ENCODE measurements around the gene RHEX. TPM values are rescaled to one million over a fixed set of nuclear protein-coding genes. Genes with fewer than 3 reads are reported as not detected.
"Not testable (repeated sequence)": the region's sequence is repeated elsewhere in the genome, so short reads cannot be mapped to it uniquely, and the experiment has no call there.

The RHEX gene
- total RNA-seq, 2 donors from 2014 or later, result 3.9 TPM; not detected in 1

DNA sequence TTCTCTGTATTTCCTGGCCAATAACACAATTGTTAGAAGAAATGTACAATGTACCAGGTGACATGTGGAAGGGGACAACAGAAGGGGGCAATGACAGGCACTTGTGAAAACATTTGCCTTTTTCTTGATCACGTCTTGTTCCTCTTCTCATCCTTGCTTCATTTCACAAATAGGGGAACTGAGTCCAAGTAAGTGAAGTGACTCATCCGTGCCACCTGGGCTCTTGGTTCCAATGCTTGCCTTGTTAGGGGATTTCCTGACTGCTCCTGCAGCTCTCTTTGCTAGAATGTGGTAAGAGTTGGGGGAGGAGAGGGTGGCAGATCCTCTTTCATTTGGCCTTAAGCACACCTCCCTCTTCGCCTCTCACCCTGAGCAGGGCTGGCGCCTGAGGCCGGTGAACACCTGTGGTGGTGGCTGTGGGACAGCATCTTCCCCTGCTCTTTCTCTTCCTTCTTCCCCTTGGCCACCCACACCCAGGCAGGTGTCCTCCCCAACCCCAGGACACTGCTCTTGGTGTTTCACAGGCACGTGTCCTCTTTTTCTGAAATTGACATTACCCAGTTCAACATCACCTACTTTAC is 2.2 kb upstream of the RHEX start:
- TF ChIP-seq POLR2A (IDR thresholded peaks at IDR 0.05) (no peak), POLR2AphosphoS5 (IDR thresholded peaks at IDR 0.05) (no peak)
- TF ChIP-seq, protein P1, sequence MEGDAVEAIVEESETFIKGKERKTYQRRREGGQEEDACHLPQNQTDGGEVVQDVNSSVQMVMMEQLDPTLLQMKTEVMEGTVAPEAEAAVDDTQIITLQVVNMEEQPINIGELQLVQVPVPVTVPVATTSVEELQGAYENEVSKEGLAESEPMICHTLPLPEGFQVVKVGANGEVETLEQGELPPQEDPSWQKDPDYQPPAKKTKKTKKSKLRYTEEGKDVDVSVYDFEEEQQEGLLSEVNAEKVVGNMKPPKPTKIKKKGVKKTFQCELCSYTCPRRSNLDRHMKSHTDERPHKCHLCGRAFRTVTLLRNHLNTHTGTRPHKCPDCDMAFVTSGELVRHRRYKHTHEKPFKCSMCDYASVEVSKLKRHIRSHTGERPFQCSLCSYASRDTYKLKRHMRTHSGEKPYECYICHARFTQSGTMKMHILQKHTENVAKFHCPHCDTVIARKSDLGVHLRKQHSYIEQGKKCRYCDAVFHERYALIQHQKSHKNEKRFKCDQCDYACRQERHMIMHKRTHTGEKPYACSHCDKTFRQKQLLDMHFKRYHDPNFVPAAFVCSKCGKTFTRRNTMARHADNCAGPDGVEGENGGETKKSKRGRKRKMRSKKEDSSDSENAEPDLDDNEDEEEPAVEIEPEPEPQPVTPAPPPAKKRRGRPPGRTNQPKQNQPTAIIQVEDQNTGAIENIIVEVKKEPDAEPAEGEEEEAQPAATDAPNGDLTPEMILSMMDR (IDR thresholded peaks at IDR 0.05), result no peak
- no peak overlapping the region for H3K4me3 ChIP-seq
- no peaks in the 10 kb centered on the region for H3K4me1 ChIP-seq (replicated peaks)
- 75% methylated on average over 6 of the region's 6 CpGs for WGBS
- no peak for DNase-seq (ENCODE audit: low spot score)
- H3K9me3 ChIP-seq, result no peaks in the 10 kb centered on the region
- intact Hi-C loops (cut with DNase I), result no loop called here
- H3K36me3 ChIP-seq, result no peaks in the 10 kb centered on the region
- no peaks in the 10 kb centered on the region for H3K27me3 ChIP-seq (replicated peaks; ENCODE audit: insufficient read depth)
- no peak overlapping the region for H3K27ac ChIP-seq

DNA sequence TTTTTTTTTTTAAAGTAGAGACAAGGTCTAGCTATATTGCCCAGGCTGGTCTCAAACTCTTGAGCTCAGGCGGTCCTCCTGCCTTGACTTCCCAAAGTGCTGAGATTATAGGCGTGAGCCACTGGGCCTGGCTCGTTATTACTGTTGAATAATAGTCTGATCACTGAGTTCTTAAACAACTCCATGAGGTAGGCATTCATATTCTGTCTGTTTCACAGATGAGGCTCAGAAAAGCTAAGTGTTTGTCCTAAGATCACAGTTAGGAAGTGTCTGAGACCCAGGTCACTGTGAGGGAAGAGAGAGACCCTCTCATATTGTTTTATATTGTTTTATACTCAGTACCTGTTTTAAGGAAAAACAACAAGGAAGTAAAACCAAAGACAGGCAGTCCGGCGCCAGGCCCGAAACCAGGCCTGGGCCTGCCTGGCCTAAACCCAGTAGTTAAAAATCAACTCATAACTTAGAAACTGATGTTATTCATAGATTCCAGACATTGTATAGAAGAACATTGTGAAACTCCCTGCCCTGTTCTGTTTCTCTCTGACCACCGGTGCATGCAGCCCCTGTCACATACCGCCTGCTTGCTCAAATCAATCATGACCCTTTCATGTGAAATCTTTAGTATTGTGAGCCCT is 625 bp upstream of the RHEX start:
- intact Hi-C loops (cut with DNase I); H3K27ac ChIP-seq: not testable (repeated sequence)
- WGBS, result 86% methylated on average over 6 of the region's 8 CpGs

DNA sequence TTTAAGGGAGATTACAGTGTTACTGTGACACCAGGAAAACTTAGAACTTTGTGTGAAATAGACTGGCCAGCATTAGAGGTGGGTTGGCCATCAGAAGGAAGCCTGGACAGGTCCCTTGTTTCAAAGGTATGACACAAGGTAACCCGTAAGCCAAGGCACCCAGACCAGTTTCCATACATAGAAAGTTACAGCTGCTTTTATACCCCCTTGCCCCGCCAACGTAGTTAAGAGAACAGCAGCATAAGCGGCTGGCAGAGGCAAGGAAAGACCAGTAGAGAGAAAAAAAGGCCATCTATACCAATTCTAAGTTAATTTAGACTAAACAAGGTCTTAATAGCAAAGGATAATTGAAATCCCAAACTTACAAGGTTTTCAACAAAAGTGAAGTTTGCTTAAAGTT is 643 bp downstream of the RHEX start:
- DNase-seq (ENCODE audit: low spot score); H3K4me3 ChIP-seq; H3K4me1 ChIP-seq (replicated peaks); H3K27ac ChIP-seq; H3K36me3 ChIP-seq; H3K27me3 ChIP-seq (replicated peaks; ENCODE audit: insufficient read depth); intact Hi-C loops (cut with DNase I); H3K9me3 ChIP-seq: not testable (repeated sequence)
- 95% methylated on average over 4 of the region's 4 CpGs for WGBS

More for the DNA sequence above, 625 bp upstream of the RHEX start:
- DNase-seq (ENCODE audit: low spot score); H3K4me3 ChIP-seq; H3K27me3 ChIP-seq (replicated peaks; ENCODE audit: insufficient read depth); H3K36me3 ChIP-seq; H3K4me1 ChIP-seq (replicated peaks); H3K9me3 ChIP-seq: not testable (repeated sequence)

DNA sequence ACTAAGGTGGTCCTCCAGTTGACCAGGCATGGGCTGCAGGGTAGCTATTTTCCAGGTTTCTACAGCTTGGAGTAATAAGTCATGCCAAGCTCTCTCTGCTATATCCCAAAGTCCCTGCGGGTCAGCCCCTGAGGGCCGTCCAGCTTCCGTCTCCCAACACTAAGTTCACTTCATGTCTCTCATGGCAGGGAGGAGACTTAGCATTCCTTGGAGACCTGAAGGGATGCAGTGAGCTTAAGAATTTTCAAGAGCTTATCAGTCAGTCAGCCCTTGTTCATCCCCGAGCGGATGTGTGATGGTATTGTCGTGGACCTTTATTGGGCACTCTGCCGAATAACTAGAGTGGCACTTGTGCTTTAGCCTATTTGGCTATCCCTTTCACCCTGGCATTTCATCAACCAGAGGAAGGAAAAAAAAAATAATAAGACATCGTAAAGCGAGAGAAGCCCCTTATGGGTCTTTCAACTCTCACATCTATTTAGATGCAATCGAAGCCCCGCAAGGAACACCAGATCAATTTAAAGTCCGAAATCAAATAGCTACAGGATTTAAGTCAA is 2.2 kb downstream of the RHEX start:
- intact Hi-C loops (cut with DNase I); H3K4me1 ChIP-seq (replicated peaks); H3K9me3 ChIP-seq; H3K4me3 ChIP-seq; H3K36me3 ChIP-seq; H3K27ac ChIP-seq; H3K27me3 ChIP-seq (replicated peaks; ENCODE audit: insufficient read depth); DNase-seq (ENCODE audit: low spot score): not testable (repeated sequence)
- 93% methylated on average over 12 of the region's 12 CpGs for WGBS

DNA sequence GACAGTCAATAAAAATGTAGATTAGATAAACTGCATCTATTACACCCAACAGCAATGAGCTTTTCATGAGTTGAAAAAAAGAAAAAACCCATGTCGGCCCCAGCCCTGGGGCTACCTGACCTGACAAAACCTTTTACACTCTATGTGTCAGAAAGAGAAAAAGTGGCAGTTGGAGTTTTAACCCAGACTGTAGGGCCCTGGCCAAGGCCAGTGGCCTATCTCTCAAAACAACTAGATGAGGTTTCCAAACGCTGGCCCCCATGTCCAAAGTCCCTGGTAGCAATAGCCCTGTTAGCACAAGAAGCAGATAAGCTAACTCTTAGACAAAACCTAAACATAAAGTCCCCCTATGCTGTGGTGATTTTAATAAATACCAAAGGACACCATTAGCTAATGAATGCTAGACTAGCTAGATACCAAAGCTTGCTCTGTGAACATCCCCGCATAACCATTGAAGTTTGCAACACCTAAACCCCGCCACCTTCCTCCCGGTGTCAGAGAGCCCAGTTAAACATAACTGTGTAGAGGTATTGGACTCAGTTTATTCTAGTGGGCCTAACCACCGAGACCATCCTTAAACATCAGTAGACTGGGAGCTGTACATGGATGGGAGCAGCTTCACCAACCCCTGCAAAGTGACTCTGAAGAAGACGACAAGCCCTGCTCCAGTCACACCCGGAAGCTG is 2.8 kb downstream of the RHEX start:
- intact Hi-C loops (cut with DNase I); H3K27ac ChIP-seq; DNase-seq (ENCODE audit: low spot score); H3K9me3 ChIP-seq; H3K4me3 ChIP-seq; H3K27me3 ChIP-seq (replicated peaks; ENCODE audit: insufficient read depth); H3K36me3 ChIP-seq; H3K4me1 ChIP-seq (replicated peaks): not testable (repeated sequence)
- 94% methylated on average over 8 of the region's 8 CpGs for WGBS

DNA sequence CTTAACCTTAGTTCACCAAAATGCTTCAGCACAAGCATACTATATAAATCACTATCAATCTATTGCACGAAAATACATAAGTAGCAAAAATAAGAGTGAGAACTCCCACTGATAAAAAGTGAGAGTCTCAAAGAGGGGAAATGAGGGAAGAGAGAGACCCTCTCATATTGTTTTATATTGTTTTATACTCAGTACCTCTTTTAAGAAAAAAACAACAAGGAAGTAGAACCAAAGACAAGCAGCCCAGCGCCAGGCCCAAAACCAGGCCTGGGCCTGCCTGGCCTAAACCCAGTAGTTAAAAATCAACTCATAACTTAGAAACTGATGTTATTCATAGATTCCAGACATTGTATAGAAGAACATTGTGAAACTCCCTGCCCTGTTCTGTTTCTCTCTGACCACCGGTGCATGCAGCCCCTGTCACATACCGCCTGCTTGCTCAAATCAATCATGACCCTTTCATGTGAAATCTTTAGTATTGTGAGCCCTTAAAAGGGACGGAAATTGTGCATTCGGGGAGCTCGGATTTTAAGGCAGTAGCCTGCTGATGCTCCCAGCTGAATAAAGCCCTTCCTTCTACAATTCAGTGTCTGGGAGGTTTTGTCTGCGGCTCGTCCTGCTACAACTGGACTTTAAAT is 5.4 kb downstream of the RHEX start:
- H3K36me3 ChIP-seq; H3K9me3 ChIP-seq; H3K4me3 ChIP-seq; H3K27ac ChIP-seq; DNase-seq (ENCODE audit: low spot score); H3K4me1 ChIP-seq (replicated peaks); intact Hi-C loops (cut with DNase I); H3K27me3 ChIP-seq (replicated peaks; ENCODE audit: insufficient read depth): not testable (repeated sequence)
- WGBS, result 99% methylated on average over 7 of the region's 9 CpGs

DNA sequence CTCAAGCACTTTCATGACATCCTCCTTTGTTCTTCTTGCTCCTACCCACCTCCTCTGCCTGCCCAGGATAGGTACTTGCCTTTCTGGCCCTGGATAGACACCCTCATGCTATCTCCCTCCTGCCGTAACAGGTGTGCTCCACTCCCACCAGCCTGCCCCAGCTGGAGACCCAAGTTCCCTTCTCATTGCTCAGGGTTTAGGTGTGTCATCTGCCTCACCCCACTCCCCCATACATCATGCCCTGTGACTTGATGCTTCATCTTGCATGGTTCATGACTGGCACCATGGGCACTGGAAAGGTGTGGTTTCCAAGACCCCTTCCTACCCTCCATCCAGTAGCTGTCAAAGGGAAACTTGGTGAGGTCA is 5.9 kb downstream of the RHEX start:
- Histone ChIP-seq H3K4me1 (replicated peaks) (no peaks in the 10 kb centered on the region), H3K9me3 (no peaks in the 10 kb centered on the region), H3K27me3 (replicated peaks; ENCODE audit: insufficient read depth) (no peaks in the 10 kb centered on the region), H3K36me3 (no peaks in the 10 kb centered on the region), H3K4me3 (no peak overlapping the region), H3K27ac (no peak overlapping the region)
- intact Hi-C loops (cut with DNase I), result no loop called here
- 100% methylated on average over 1 of the region's 1 CpG for WGBS
- no peak for DNase-seq (ENCODE audit: low spot score)
- TF ChIP-seq, protein P1 (IDR thresholded peaks at IDR 0.05), result no peak
- TF ChIP-seq POLR2AphosphoS5 (IDR thresholded peaks at IDR 0.05), result no peak
- no peak for TF ChIP-seq POLR2A (IDR thresholded peaks at IDR 0.05)
